ENCODE measurements around the gene MYL2.

Gene MYL2

DNA sequence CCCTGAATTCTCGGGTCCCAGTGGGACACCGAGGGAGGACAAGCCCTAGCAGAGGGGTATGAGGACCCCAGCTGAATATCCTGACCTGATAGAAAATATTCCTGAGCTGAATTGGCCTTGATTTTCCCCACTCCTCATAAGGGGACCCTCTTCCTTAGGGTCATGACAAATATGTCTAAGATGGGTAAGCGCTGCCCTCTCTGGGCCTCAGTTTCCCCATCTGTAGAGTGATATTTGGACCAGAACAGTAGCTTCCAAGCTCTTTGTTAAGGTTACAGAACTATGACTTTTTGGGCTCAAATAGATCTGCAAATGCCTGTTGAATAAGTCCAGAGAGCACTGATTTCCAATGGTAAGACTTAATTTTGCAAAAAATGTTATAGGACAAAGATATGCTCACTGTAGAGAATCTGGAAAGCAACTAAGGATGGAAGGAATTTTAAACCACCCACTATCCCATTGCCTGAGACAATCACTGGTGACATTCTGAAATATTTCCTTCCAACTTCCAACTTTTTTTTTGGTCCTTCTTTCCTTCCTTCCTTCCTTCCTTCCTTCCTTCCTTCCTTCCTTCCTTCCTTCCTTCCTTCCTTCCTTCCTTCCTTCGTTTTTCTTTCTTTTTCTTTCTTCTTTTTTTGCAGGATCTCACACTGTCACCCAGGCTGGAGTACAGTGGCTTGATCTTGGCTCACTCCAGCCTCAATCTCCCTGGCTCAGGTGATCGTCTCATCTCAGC, 32.0 kb downstream of the MYL2 start:
- TF ChIP-seq, protein P1, sequence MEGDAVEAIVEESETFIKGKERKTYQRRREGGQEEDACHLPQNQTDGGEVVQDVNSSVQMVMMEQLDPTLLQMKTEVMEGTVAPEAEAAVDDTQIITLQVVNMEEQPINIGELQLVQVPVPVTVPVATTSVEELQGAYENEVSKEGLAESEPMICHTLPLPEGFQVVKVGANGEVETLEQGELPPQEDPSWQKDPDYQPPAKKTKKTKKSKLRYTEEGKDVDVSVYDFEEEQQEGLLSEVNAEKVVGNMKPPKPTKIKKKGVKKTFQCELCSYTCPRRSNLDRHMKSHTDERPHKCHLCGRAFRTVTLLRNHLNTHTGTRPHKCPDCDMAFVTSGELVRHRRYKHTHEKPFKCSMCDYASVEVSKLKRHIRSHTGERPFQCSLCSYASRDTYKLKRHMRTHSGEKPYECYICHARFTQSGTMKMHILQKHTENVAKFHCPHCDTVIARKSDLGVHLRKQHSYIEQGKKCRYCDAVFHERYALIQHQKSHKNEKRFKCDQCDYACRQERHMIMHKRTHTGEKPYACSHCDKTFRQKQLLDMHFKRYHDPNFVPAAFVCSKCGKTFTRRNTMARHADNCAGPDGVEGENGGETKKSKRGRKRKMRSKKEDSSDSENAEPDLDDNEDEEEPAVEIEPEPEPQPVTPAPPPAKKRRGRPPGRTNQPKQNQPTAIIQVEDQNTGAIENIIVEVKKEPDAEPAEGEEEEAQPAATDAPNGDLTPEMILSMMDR (IDR thresholded peaks at IDR 0.05; ENCODE audit: low read depth, low read length, missing control alignments) = no peak
- no peak for DNase-seq (ENCODE audit: low read depth)
- no peak overlapping the region for H3K4me3 ChIP-seq (ENCODE audit: low read depth, low read length)
- in situ Hi-C loops (cut with HindIII; ENCODE audit: low sequenced_read_pairs) = no loop called here

DNA sequence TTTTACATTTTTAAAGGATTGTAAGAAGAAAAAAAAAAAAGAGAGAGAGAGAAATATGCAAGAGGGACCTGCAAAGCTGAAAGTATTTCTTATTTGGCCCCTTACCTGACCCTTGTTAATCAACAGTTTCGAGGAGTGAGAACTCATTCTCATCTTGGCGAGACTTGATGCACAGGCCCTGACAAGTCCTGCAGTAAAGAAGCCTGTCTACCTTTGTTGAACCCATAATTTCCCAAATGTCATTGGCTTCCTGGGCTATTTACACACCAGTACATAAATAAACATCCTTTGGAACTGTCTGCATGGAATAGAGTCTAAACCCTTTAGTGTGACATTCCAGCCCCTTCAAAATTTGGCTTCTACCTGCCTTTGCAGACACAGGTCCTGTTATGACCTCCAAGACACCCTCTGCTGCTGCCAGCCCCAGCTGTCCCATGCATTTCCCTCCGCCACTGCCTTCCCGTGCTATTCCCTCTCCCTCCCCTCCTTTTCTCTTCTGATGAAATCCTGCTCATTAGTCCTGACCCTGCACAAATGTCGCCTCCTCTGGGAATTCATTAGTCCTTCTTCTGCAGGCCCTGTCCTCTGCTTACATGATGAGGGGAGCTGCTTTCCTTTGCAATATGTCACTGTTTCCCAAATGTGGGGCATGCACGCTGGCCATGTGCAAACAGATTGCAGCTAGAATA, 35.1 kb downstream of the MYL2 start:
- no peak overlapping the region for H3K4me3 ChIP-seq (ENCODE audit: low read depth, low read length)
- TF ChIP-seq, protein P1 (IDR thresholded peaks at IDR 0.05; ENCODE audit: low read depth, low read length, missing control alignments) = no peak
- in situ Hi-C loops (cut with HindIII; ENCODE audit: low sequenced_read_pairs) = no loop called here
- DNase-seq (ENCODE audit: low read depth) = no peak

DNA sequence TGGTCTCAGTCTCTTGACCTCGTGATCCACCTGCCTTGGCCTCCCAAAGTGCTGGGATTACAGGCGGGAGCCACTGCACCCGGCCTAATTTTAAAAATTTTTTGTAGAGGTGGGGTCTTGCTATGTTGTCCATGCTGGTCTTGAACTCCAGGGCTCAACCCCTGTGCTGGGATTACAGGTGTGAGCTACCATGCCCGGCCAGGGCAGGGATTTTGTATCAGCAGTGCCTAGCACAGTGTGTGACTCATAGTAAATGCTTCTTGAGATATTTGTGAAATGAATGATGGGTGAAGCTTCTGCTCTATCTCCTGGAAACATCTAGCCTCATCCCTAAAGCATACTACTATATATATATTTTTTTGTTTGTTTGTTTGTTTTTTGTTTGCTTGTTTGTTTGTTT, 37.1 kb downstream of the MYL2 start:
- no peak for DNase-seq (ENCODE audit: low read depth)
- TF ChIP-seq, protein P1 (IDR thresholded peaks at IDR 0.05; ENCODE audit: low read depth, low read length, missing control alignments) = no peak
- in situ Hi-C loops (cut with HindIII; ENCODE audit: low sequenced_read_pairs) = no loop called here
- H3K4me3 ChIP-seq (ENCODE audit: low read depth, low read length) = no peak overlapping the region

DNA sequence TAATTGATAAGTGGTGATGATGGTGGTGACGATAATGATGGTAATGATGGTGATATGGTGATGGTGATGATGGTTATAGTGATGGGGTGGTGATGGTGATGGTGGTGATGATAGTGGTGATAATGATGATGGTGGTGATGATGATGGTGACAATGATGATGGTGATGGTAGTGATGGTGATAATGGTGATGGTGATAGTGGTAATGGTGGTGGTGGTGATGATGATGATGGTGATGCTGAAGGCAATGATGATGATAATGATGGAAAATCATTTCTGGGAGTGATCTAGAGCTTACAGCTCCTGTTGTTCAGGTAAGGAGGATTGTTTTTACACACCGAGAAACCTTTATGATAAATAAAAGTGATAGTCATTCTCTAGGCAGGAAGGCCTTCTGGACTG, 39.7 kb downstream of the MYL2 start:
- no peak for DNase-seq (ENCODE audit: low read depth)
- H3K4me3 ChIP-seq (ENCODE audit: low read depth, low read length) = no peak overlapping the region
- TF ChIP-seq, protein P1 (IDR thresholded peaks at IDR 0.05; ENCODE audit: low read depth, low read length, missing control alignments) = no peak
- in situ Hi-C loops (cut with HindIII; ENCODE audit: low sequenced_read_pairs) = no loop called here

DNA sequence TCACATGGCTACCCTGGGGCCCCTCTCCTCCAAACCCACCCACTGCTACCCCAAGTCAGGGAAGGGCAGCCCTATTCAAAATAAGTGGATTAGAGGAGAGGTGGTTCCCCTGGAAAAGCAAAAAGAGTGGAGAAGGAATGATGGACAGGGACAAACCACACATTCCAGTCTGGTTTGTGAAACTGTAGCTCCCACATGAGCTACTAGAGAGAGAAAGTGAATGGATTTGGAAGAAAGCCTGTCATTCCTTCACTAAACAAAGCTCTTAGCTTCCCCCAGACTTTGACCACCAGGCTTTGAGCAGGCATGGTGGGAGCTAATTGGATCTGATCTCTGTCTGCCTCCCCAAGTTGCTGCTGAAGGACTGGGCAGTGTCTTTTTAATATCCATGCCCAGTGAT, 45.6 kb downstream of the MYL2 start:
- TF ChIP-seq, protein P1 (IDR thresholded peaks at IDR 0.05; ENCODE audit: low read depth, low read length, missing control alignments) = no peak
- H3K4me3 ChIP-seq (ENCODE audit: low read depth, low read length) = no peak overlapping the region
- DNase-seq (ENCODE audit: low read depth) = no peak
- in situ Hi-C loops (cut with HindIII; ENCODE audit: low sequenced_read_pairs) = no loop called here

DNA sequence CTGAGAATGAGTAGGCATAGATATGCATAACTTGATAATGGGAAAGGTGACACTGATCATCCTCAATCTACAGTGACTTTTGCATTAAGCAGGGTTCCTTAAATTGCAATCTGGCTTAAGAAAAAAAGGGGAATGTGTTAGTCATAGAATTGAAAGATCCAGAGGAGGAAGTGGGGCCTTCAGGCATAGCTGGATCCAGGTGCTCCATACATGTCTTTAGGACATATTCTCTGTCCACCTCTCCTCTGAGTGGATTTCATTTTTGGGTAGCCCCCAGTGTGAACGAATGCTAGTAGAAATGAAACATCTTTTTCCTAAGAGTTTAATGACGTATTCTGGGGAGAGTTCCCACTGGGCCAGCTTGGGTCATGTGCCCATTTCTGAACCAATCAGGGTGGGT, 46.0 kb downstream of the MYL2 start:
- in situ Hi-C loops (cut with HindIII; ENCODE audit: low sequenced_read_pairs) = no loop called here
- no peak overlapping the region for H3K4me3 ChIP-seq (ENCODE audit: low read depth, low read length)
- no peak for DNase-seq (ENCODE audit: low read depth)
- TF ChIP-seq, protein P1 (IDR thresholded peaks at IDR 0.05; ENCODE audit: low read depth, low read length, missing control alignments) = no peak

Data from astrocyte of the cerebellum (primary cell).